Measurements from ENCODE around the gene KCNK4.

KCNK4 gene

DNA sequence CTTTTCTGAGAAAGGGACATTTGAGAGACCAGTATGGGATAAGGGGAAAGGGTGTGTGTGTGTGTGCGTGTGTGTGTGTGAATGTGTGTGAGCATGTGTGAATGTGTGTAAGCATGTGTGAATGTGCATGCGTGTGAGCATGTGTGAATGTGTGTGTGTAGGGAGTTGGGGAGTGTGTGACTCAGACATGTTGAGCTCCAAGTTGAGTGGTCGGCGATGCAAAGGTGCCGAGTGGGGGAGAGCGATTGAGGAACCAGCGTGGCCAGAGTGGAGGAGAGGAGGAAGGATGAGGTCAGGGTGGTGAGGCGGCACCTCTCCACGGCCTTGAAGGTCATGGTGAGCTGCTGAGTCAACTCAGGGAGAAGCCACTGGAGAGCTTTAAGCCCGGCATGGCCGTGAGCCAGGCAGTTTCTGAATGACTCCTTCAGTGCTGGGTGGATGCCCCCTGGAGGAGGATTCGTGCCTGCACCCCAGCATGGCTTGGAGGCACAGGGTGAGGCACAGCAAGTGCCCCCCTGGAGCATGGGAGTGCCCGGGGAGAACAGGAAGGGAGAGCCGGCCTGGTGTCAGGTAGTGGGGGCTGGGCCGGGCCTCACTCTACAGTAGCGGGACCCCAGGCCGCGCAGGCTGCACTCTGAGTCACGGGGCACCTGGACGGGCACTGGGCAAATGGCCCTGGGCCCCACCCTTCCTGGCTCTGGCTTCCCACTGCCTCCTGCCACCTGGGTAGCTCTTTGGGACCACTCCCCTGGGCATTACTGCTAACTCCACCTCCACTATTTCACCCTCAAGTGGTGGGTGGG is 40.7 kb downstream of the KCNK4 start:
- no peak for DNase-seq

GRCh38 chr11:64333556-64333955 is 42.5 kb downstream of the KCNK4 start:
- DNase-seq = no peak

DNA sequence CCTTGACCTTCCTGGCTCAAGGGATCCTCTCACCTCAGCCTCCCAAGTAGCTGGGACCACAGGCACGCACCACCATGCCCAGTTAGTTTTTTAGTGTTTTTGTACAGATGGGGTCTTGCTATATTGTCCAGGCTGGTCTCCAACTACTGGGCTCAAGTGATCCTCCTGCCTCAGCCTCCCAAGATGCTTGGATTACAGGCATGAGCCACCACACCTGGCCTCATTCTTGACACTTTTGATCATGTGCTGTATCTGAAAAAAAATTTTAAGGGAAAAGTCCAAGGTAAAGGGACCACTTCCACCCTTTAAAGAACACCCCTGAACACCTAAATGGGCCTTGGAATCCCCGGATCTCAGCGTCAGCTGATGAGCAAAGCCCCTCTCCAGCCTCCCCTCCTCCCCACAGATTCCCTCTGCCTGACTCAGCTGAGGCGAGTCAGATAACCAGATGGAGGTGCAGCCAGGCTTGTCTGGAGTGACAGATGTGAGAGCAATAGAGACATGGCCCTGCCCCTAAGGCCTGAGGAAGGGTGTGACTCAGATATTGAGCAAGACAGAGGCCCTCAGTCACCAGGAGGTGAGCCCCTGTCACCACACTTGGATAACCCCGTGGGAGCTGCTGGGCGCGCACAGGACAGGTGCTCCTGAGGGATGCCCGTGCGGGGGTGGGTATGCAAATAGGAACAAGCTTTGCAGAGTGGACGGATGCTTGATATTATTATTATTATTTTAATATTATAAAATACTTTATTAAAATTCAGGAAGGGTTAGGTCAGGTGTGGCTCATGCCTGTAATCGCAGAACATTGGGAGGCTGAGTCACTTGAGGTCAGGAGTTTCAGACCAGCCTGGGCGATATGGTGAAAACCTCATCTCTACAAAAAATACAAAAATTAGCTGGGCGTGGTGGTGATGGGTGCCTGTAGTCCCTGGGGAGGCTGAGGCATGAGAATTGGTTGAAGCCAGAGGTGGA is 43.9 kb downstream of the KCNK4 start:
- DNase-seq = peak; percentile 89

DNA sequence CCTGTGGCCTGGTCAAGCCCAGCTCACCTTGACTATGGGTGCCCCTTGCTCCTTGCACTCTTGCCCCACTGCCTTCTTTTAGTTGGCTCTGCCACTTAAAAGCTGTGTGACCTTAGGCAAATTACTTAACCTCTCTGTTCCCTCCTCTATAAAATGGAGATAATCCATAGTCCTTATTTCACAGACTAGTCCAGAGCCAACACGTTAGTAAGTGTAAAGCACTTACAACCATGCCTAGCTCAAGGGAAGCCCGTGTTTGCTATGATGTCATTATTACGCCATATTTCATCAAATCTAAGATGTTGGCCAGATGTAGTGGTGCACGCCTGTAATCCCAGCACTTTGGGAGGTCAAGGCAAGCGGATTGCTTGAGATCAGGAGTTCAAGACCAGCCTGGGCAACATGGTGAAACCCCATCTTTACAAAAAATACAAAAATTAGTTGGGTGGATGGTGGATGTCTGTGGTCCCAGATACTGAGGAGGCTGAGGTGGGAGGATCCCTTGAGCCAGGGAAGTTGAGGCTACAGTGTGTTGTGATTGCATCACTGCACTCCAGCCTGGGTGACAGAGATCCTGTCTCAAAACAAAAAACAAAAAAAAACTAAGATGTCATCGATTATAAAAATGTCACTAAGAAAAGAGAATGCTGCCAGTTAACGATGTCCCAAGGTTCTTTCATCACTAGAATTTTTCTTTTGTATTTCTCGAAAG is 46.6 kb downstream of the KCNK4 start:
- DNase-seq = no peak

DNA sequence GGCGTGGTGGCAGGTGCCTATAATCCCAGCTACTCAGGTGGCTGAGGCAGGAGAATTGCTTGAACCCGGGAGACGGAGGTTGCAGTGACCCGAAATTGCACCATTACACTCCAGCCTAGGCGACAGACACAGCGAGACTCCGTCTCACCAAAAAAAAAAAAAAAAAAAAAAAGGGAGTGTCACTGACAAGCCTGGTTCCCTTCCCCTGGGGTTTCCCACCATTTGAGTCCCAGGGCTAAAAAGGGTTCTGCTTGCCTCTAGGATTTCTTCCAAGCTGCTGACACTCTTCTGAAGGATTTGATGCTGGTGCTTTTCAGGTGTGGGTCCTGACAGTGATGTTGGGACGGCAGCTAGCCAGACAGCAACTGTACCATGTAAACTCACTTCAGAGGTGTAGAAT is 47.6 kb downstream of the KCNK4 start:
- DNase-seq = no peak

DNA sequence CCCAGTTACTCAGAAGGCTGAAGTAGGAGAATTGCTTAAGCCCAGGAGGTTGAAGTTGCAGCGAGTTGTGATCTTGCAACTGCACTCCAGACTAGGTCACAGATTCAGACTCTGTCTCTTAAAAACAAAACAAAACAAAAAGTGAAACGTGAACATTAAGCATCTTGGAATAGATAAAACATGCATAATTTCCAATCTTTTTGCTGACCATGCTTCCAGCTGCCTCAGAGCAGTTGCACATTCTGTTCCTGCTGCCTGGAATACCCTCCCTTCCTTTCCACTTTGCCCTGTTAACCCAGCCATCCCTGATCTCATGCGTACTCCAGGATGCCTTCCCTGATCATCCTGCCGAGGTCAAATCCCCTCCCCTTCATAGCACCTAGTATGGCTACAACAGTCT is 48.2 kb downstream of the KCNK4 start:
- DNase-seq = no peak

GRCh38 chr11:64339754-64340408 is 48.8 kb downstream of the KCNK4 start, which contains the start of gene CCDC88B:
Gene CCDC88B (plus strand): TSS chr11:64340204. CDS start chr11:64340267, 63 bp downstream.
- DNase-seq = no peak

GRCh38 chr11:64340671-64341335 is 49.7 kb downstream of the KCNK4 start:
- no peak for DNase-seq

- no peak for DNase-seq
Measured at GRCh38 chr11:64341429-64341828, 50.3 kb downstream of the KCNK4 start.

DNA sequence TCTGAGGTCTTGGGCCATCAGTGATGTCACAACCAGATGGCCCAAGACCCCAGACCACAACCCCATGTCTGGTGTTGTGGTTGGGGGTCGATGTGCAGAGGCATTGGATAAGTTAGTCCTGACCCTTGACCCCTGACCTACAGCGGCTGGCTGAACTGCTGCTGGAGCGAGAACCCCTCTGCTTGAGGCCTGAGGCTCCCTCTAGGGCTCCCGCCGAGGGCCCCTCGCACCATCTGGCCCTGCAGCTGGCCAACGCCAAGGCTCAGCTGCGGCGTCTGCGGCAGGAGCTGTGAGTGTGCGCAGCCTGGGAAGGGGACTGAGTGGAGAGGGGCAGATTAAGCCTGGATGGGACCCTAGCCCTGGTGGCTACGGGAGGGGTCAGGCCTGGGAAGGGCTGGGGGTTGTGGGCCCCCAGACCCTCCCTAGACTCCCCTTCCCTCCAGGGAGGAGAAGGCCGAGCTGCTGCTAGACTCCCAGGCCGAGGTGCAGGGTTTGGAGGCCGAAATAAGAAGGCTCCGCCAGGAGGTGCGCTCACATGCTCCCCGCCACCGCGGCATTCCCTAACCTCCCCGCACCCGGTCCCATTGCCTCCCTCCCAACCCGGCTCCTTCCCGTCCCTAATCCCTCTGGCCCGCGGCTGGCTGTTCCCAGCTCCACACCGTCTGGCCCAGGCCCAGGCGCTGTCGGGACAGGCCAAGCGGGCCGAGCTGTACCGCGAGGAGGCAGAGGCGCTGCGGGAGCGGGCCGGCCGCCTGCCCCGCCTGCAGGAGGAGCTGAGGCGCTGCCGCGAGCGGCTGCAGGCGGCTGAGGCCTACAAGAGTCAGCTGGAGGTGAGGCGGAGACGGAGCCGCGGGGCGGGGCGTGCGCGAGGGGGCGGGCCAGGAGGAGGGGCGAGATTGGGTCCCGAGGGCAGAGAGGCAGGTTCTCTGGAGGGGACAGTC is 51.0 kb downstream of the KCNK4 start:
- DNase-seq = no peak

DNA sequence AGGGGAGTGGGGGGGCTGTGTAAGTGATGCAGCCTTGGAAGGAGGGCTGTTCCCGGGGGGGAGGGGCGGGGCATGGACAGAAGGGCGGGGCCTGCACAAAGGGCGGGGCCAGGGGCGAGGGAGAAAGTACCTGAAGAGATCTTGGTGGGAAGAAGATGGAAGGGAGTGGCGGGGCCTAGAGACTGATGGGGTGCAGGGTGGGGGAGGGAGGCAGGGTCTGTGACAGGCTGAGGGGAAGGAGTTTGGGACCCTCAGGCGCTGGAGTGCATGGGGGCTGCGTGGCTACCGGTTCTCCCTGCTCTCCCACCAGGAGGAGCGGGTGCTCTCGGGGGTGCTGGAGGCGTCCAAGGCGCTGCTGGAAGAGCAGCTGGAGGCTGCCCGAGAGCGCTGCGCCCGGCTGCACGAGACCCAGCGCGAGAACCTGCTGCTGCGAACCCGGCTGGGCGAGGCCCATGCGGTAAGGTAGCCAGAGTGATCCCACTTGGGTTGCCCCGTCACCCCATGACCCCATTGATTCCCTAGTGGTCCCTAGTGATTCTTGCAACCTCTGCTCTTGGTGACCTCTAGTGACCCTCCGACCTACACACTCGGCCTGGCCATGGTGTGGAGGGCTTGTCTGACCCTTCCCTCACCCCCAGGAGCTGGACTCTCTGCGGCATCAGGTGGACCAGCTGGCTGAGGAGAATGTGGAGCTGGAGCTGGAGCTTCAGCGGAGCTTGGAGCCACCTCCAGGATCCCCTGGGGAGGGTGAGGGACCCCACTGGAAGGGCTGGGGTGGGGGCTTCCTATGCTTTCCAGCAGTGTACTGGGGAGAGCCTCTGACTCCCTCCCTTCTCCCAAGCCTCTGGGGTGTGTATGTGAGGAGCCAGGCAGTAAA is 52.0 kb downstream of the KCNK4 start:
- DNase-seq = no peak

- DNase-seq = no peak
Measured at GRCh38 chr11:64343767-64344559, 52.9 kb downstream of the KCNK4 start.

DNA sequence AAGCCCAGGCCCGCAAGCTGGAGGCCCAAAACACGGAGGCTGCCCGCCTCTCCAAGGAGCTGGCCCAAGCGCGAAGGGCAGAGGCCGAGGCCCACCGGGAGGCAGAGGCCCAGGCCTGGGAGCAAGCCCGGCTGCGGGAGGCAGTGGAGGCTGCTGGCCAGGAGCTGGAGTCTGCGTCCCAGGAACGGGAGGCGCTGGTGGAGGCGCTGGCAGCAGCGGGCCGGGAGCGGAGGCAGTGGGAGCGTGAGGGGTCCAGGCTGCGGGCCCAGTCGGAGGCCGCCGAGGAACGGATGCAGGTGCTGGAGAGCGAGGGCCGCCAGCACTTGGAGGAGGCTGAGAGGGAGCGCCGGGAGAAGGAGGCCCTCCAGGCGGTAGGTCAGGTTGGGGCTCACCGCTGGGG is 53.7 kb downstream of the KCNK4 start:
- DNase-seq = no peak

GRCh38 chr11:64347193-64347867 is 56.2 kb downstream of the KCNK4 start:
- no peak for DNase-seq

- no peak for DNase-seq
Measured at GRCh38 chr11:64348383-64349024, 57.4 kb downstream of the KCNK4 start.

GRCh38 chr11:64349025-64349387 is 57.9 kb downstream of the KCNK4 start:
- no peak for DNase-seq

GRCh38 chr11:64349404-64349803 is 58.3 kb downstream of the KCNK4 start:
- DNase-seq = no peak

Measured in NCI-H510A treated with DMSO at 0.1 percent for 48 hours (cell line).